ENCODE results near the gene PIGR. TPM values are rescaled to one million over a fixed set of nuclear protein-coding genes. Genes with fewer than 3 reads are reported as not detected.

The PIGR gene
- polyA plus RNA-seq, 1 donor (not counting 4 experiments of a cell fraction or from before 2014, with no cell fraction given), result 0.01 TPM

- no peak for DNase-seq (ENCODE audit: low read depth, low spot score)
- H4K20me1 ChIP-seq (ENCODE audit: control insufficient read depth, extremely low read depth, insufficient read depth, low read length), result no peaks in the 10 kb centered on the region
- H3K79me2 ChIP-seq (ENCODE audit: control insufficient read depth, insufficient read depth, low read length), result no peaks in the 10 kb centered on the region
- no peak overlapping the region for H2AFZ ChIP-seq (ENCODE audit: control insufficient read depth, low read length)
- H3K9ac ChIP-seq (ENCODE audit: control insufficient read depth, extremely low read depth, insufficient read depth, low read length), result no peak overlapping the region
- no peaks in the 10 kb centered on the region for H3K9me1 ChIP-seq (ENCODE audit: control insufficient read depth, extremely low read depth, insufficient read depth, low read length)
- no peak overlapping the region for H3K27ac ChIP-seq (ENCODE audit: control insufficient read depth, insufficient read depth, low read length)
- TF ChIP-seq CTCF (optimal IDR thresholded peaks at IDR 0.05 in 1 of 3, IDR thresholded peaks at IDR 0.05 in 1 of 3, conservative IDR thresholded peaks at IDR 0.05 in 1 of 3; ENCODE audit: extremely low read depth in 1 of 3, insufficient read depth in 2 of 3, low read length in 3 of 3) (no peak), EZH2 (IDR thresholded peaks at IDR 0.05; ENCODE audit: low read length) (no peak)
- peaks cover 9% of the 10 kb centered on the region for H3K4me1 ChIP-seq (ENCODE audit: control insufficient read depth, extremely low read depth, insufficient read depth, low read length)
- H3K4me2 ChIP-seq (ENCODE audit: control insufficient read depth, extremely low read depth, insufficient read depth, low read depth, low read length), result no peak overlapping the region
- H3K9me3 ChIP-seq (ENCODE audit: control insufficient read depth, low read depth, low read length), result no peaks in the 10 kb centered on the region
- H3K36me3 ChIP-seq (ENCODE audit: control insufficient read depth in 2 of 2, extremely low read depth in 1 of 2, insufficient read depth in 2 of 2, low read length in 2 of 2), result no peaks in the 10 kb centered on the region
- dilution Hi-C loops (cut with MboI; ENCODE audit: extremely low pct_ligation_motif_present, low sequenced_read_pairs), result no loop called here
- peaks cover 2% of the 10 kb centered on the region for H3K27me3 ChIP-seq (ENCODE audit: control insufficient read depth, extremely low read depth, insufficient read depth, low read length)
- H3K4me3 ChIP-seq (ENCODE audit: control insufficient read depth in 2 of 3, extremely low read depth in 1 of 3, insufficient read depth in 2 of 3, low read depth in 1 of 3, low read length in 3 of 3), result no peak overlapping the region
- no peak for FAIRE-seq
Measured at GRCh38 chr1:206963119-206963712, 16.9 kb upstream of the PIGR start.

DNA sequence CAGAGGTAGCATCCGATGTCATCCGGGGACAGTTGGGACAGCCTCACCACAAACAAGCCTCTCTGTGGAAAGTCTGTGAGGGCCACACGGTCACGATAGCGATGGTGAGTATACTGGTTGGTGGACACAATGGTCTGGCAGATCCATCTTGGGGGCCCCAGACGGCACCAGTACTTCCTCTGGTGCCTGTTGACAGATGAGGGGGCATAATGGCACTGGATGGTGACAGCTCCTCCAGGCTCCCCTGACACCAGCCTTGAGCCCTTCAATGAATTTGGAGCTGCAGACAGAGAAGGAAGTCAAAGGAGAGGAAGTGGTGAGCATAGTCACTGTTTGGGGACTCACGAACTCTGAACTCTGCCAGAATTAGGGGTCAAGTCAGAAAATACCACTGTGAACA, 16.0 kb upstream of the PIGR start:
- no peaks in the 10 kb centered on the region for H3K9me1 ChIP-seq (ENCODE audit: control insufficient read depth, extremely low read depth, insufficient read depth, low read length)
- H3K27me3 ChIP-seq (ENCODE audit: control insufficient read depth, extremely low read depth, insufficient read depth, low read length), result peaks cover 2% of the 10 kb centered on the region
- DNase-seq (ENCODE audit: low read depth, low spot score) (no peak), FAIRE-seq (no peak)
- H3K9me3 ChIP-seq (ENCODE audit: control insufficient read depth, low read depth, low read length), result no peaks in the 10 kb centered on the region
- H3K27ac ChIP-seq (ENCODE audit: control insufficient read depth, insufficient read depth, low read length), result no peak overlapping the region
- no peak overlapping the region for H3K4me3 ChIP-seq (ENCODE audit: control insufficient read depth in 2 of 3, extremely low read depth in 1 of 3, insufficient read depth in 2 of 3, low read depth in 1 of 3, low read length in 3 of 3)
- no peaks in the 10 kb centered on the region for H3K79me2 ChIP-seq (ENCODE audit: control insufficient read depth, insufficient read depth, low read length)
- dilution Hi-C loops (cut with MboI; ENCODE audit: extremely low pct_ligation_motif_present, low sequenced_read_pairs), result no loop called here
- no peaks in the 10 kb centered on the region for H4K20me1 ChIP-seq (ENCODE audit: control insufficient read depth, extremely low read depth, insufficient read depth, low read length)
- H3K9ac ChIP-seq (ENCODE audit: control insufficient read depth, extremely low read depth, insufficient read depth, low read length), result no peak overlapping the region
- H3K4me2 ChIP-seq (ENCODE audit: control insufficient read depth, extremely low read depth, insufficient read depth, low read depth, low read length), result no peak overlapping the region
- H2AFZ ChIP-seq (ENCODE audit: control insufficient read depth, low read length), result no peak overlapping the region
- TF ChIP-seq CTCF (optimal IDR thresholded peaks at IDR 0.05 in 1 of 3, IDR thresholded peaks at IDR 0.05 in 1 of 3, conservative IDR thresholded peaks at IDR 0.05 in 1 of 3; ENCODE audit: extremely low read depth in 1 of 3, insufficient read depth in 2 of 3, low read length in 3 of 3) (no peak), EZH2 (IDR thresholded peaks at IDR 0.05; ENCODE audit: low read length) (no peak)
- no peaks in the 10 kb centered on the region for H3K36me3 ChIP-seq (ENCODE audit: control insufficient read depth in 2 of 2, extremely low read depth in 1 of 2, insufficient read depth in 2 of 2, low read length in 2 of 2)
- peaks cover 9% of the 10 kb centered on the region for H3K4me1 ChIP-seq (ENCODE audit: control insufficient read depth, extremely low read depth, insufficient read depth, low read length)

All from keratinocyte (primary cell).